Fibroblast of mammary gland (primary cell): Measurements from ENCODE around the gene DIP2C.
"Not testable (repeated sequence)": the region's sequence is repeated elsewhere in the genome, so short reads cannot be mapped to it uniquely, and the experiment has no call there.

Experiments used
- DNase-seq: peaks from one replicate; pipeline ENCODE4 v3.0.0-alpha.2; 2010; ENCODE audit warnings: low read depth
- H3K4me3 ChIP-seq: 2 replicates; pipeline ENCODE4 v1.5.1; 2011; ENCODE audit warnings: low read depth, mild to moderate bottlenecking, low read length, moderate library complexity; ENCODE audit not compliant: control insufficient read depth
- TF ChIP-seq, protein P1 (sequence below): conservative IDR thresholded peaks from 2 replicates; pipeline ENCODE4 v1.5.1; 2011; ENCODE audit warnings: low read depth, low read length, inconsistent platforms; ENCODE audit not compliant: control insufficient read depth, insufficient read depth

Gene DIP2C

DNA sequence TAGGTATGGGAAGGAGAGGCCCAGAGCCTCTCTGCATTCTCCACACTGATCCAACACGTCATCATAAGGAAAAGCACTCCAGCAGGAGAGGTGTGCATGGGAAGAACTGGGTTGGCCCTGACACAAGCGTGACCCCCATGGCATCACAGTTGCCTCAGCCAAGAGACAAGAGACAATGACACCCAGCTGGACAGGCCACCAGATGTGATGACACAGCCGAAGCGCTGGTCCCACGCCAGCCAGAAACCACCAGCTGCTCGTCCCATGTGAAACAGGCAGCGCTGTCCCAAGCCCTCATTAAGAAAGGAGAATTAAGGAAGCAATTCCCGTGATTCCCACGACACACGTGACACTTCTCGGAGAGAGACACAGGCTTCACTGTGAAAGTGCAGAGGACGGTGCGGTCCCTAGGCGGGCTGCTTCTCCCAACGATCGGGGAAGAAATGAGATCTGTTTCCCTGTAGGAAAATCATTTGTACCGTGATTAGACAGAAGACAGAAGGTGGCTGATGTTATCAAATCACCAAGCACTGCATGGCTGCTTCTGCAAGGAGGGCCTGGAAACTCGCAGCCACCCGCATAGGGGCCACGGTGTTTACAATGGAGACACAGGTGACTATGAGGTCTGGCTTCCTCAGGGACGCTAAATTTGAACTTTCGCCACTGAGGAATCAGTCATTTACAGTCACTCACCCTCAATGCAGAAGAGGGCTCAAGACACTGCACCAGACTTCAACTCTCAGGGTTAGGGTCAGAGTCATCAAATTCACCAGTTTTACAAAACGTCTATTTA, 74.5 kb downstream of the DIP2C start:
- H3K4me3 ChIP-seq, result no peak overlapping the region
- TF ChIP-seq, protein P1, sequence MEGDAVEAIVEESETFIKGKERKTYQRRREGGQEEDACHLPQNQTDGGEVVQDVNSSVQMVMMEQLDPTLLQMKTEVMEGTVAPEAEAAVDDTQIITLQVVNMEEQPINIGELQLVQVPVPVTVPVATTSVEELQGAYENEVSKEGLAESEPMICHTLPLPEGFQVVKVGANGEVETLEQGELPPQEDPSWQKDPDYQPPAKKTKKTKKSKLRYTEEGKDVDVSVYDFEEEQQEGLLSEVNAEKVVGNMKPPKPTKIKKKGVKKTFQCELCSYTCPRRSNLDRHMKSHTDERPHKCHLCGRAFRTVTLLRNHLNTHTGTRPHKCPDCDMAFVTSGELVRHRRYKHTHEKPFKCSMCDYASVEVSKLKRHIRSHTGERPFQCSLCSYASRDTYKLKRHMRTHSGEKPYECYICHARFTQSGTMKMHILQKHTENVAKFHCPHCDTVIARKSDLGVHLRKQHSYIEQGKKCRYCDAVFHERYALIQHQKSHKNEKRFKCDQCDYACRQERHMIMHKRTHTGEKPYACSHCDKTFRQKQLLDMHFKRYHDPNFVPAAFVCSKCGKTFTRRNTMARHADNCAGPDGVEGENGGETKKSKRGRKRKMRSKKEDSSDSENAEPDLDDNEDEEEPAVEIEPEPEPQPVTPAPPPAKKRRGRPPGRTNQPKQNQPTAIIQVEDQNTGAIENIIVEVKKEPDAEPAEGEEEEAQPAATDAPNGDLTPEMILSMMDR, result no peak
- DNase-seq, result no peak

DNA sequence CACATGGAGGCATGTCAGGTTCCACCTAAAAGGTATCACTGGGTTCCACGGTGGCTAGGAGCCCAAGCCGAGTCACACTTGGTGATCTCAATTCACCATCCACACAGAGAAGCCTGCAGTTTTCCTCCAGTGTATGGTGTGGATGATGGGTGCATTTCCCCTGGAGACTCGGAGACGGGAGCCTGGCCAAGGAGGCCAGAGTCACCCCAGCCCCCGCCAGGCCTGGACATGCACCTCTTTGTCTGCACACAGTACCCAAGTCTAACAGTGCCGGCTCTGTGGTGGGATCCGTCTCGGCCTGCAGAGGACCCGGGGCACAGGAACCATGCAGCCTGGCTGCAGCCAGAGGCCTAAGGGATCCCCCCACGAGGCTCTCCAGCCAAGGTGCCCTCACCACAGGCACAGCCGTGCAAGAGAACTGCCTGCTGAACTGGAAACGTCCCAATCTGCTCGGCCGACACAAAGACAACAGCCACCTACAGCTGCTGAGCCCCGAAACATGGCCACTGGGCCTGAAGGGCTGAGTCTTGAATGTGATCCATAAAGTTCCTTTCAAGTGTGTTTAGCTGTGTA, 75.2 kb downstream of the DIP2C start:
- no peak overlapping the region for H3K4me3 ChIP-seq
- TF ChIP-seq, protein P1, result no peak

DNA sequence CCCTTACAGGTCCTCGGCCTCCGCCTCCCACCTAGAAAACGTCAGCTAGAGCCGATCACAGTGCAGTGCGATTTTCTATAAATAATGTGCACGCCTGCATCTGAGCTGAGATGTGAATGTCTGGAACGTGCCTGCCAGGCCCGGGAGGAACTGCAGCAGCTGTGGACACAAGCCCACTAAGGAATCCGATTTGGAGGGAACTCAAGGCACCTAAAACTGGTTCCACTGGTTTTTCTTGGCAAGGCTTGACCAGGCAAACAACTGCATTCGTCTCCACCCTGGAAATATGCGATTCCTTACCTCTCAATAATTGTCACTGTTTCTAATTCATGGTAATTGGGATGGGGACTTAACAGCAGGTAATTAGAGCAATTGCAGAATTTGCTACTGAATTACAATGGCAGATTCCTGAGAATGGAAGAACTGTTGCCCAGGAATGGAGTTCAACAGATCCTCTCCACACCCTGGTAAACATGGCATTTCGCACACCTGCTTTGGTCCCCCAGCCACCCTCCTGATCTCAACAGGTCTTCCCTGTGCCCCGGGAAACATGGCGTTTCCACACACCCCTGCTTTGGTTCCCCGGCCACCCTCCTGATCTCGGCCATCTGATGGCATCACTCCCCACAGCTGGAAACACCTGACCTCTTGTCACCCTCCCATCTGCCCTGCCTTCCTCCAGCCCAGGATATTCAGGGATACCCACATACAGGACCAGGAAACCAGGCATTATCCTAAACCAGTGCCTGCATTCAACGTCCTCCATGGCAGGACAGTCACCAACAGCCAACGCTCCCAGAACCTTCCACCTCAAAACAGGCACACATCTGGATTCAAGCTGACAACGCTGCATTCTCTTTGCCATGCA, 76.0 kb downstream of the DIP2C start:
- TF ChIP-seq, protein P1, result no peak
- no peak overlapping the region for H3K4me3 ChIP-seq
- DNase-seq, result no peak

More for the DNA sequence above, 75.2 kb downstream of the DIP2C start:
- DNase-seq, result no peak

DNA sequence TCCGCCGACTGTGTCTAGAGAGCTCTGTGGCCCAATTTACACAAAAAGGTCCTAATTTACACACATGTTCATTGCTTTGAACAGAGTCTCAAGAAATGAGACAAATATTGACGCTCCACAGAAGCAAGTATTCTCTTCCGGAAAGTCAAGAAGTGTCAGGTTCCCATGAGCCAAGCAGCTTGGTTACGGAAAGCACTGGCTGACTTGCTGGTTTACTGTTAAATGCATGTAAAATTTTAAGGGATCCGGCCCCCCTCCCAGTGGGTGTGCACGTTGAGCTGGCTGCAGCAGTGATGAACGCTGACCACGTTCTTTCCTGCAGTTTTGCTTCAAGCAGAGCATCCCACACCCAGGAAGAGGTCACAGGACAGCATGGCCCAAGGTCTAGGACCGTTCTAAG, 76.8 kb downstream of the DIP2C start:
- no peak overlapping the region for H3K4me3 ChIP-seq
- DNase-seq, result no peak
- TF ChIP-seq, protein P1, result no peak

DNA sequence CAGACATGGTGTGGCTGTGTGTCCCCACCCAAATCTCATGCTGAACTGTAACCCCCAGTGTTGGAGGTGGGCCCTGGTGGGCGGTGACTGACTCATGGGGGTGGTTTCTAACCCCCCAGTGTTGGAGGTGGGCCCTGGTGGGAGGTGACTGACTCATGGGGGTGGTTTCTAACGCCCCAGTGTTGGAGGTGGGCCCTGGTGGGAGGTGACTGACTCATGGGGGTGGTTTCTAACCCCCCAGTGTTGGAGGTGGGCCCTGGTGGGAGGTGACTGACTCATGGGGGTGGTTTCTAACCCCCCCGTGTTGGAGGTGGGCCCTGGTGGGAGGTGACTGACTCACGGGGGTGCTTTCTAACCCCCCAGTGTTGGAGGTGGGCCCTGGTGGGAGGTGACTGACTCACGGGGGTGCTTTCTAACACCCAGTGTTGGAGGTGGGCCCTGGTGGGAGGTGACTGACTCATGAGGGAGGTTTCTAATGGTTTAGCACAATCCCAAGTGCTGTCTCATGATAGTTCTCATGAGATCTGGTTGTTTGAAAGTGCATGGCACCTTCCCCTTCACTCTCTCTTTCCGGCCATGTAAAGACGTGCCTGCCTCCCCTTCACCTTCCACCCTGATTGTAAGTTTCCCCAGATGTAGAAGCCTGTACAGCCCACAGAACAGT, 78.7 kb downstream of the DIP2C start:
- H3K4me3 ChIP-seq, result not testable (repeated sequence)
- DNase-seq, result peak; percentile 96

DNA sequence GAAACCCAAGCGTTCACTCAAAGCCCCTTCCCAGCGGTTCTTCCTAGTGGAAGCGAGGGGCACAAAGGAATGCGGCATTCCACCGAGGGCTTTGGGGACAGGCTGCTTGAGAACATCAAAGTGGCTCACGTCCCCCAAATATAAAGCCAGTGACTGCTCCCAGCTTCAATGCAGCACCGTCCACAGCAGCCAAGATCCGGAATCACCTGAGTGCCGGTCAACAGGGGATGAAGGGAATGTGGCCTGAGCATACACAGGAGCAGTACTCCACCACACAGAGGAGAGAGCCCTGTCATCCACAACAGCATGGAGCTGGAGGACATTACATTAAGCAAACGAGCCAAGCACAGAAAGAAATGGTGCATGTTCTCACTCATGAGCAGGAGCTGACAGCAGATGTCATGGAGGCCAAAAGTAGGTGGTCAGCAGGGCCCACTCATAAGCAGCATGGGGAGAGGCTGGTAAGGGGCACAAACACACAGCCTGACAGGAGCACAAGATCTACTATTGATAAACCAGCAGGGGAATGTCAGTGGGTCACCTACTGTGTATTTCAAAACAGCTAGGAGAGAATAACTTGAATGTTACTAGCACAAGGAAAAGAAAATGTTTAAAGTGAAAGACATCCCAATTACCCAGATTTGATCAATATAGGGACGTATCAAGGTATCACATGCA, 79.5 kb downstream of the DIP2C start:
- no peak overlapping the region for H3K4me3 ChIP-seq
- TF ChIP-seq, protein P1, result no peak
- DNase-seq, result no peak
